Colonic mucosa (tissue), 4 donors: Measurements from ENCODE around the gene GNA12. TPM values are rescaled to one million over a fixed set of nuclear protein-coding genes. Genes with fewer than 3 reads are reported as not detected.

Experiments
- DNase-seq: peaks from one replicate; pipeline ENCODE4 v3.0.0-alpha.2; 2020
- H3K27ac ChIP-seq: fragments of 200-600 bp; one replicate; pipeline ENCODE4 v1.8.0; 2021
- H3K27me3 ChIP-seq: fragments of 200-600 bp; one replicate; pipeline ENCODE4 v1.8.0; 2021
- H3K36me3 ChIP-seq: fragments of 200-600 bp; one replicate; pipeline ENCODE4 v1.8.0; 2021
- H3K4me1 ChIP-seq: fragments of 200-600 bp; one replicate; pipeline ENCODE4 v1.8.0; 2021; ENCODE audit warnings: mild to moderate bottlenecking
- H3K4me3 ChIP-seq: fragments of 200-600 bp; one replicate; pipeline ENCODE4 v1.8.0; 2021
- H3K9ac ChIP-seq, 2 donors: one replicate each; pipeline ENCODE4 v1.7.0; 2013; ENCODE audit warnings: control low read depth in 2 of 2, low read depth in 2 of 2, low read length in 2 of 2
- H3K9me3 ChIP-seq: fragments of 200-600 bp; one replicate; pipeline ENCODE4 v1.8.0; 2021
- CTCF ChIP-seq: fragments of 200-600 bp; IDR thresholded peaks from one replicate; pipeline ENCODE4 v1.8.0; 2022; ENCODE audit warnings: antibody characterized with exemption, mild to moderate bottlenecking
- intact Hi-C: fragments of 100-400 bp; cut with DNase I; formaldehyde crosslinking; loops from one replicate; pipeline ENCODE4 v1.14.1; 2022
- total RNA-seq, 2 donors: library from RNA; stranded (reverse); fragmentation: NEBNext Ultra II Directional in 1 of 2; extraction: Animal tissue kit (Norgen Biotek cat#: 25700) in 1 of 2; gene quantifications; one replicate each; pipeline ENCODE4 v1.2.1, GENCODE V29; 2021
- donor health status: healthy.
- donor health status: DM: no; HTN: no; CAD: no.
- donor health status: DM: no; HTN: no; CAD: no.

The GNA12 gene
- total RNA-seq, 2 donors from 2014 or later, result 19.7 to 24.8 TPM

GRCh38 chr7:2763597-2763996, 80.5 kb downstream of the GNA12 start:
- Histone ChIP-seq H3K9ac (no peak overlapping the region), H3K4me1 (peaks cover 21% of the 10 kb centered on the region)

GRCh38 chr7:2761801-2762497, 82.2 kb downstream of the GNA12 start:
- Histone ChIP-seq H3K27me3 (no peaks in the 10 kb centered on the region), H3K4me1 (peaks cover 24% of the 10 kb centered on the region), H3K9me3 (no peaks in the 10 kb centered on the region), H3K27ac (peak overlapping the region; percentile 86), H3K4me3 (no peak overlapping the region), H3K36me3 (no peaks in the 10 kb centered on the region), H3K9ac (peak overlapping the region in 1 of 2 donors; percentile 41)
- no peak for DNase-seq
- TF ChIP-seq CTCF, result no peak
- intact Hi-C loops, result no loop called here

More at GRCh38 chr7:2763597-2763996, 80.5 kb downstream of the GNA12 start:
- H3K36me3 ChIP-seq, result no peaks in the 10 kb centered on the region
- TF ChIP-seq CTCF, result no peak
- intact Hi-C loops, result no loop called here
- no peak overlapping the region for H3K4me3 ChIP-seq
- H3K9me3 ChIP-seq, result no peaks in the 10 kb centered on the region
- no peak for DNase-seq
- peak overlapping the region; percentile 54 for H3K27ac ChIP-seq
- H3K27me3 ChIP-seq, result no peaks in the 10 kb centered on the region

- intact Hi-C loops, result no loop called here
- DNase-seq, result no peak
- no peak overlapping the region for H3K4me3 ChIP-seq
- no peaks in the 10 kb centered on the region for H3K36me3 ChIP-seq
- peak overlapping the region; percentile 83 for H3K27ac ChIP-seq
- peaks cover 24% of the 10 kb centered on the region for H3K4me1 ChIP-seq
- no peak for TF ChIP-seq CTCF
- no peaks in the 10 kb centered on the region for H3K9me3 ChIP-seq
- H3K27me3 ChIP-seq, result no peaks in the 10 kb centered on the region
- peak overlapping the region in 1 of 2 donors; percentile 66 for H3K9ac ChIP-seq
These were observed 82.9 kb downstream of the GNA12 start for GRCh38 chr7:2761131-2761624.

- Histone ChIP-seq H3K9me3 (no peaks in the 10 kb centered on the region), H3K4me1 (peaks cover 24% of the 10 kb centered on the region), H3K36me3 (no peaks in the 10 kb centered on the region), H3K27me3 (no peaks in the 10 kb centered on the region), H3K9ac (peak overlapping the region; percentile 31 to 66), H3K4me3 (peak overlapping the region; percentile 4), H3K27ac (peak overlapping the region; percentile 83)
- intact Hi-C loops, result no loop called here
- peak; percentile 92 for DNase-seq
- peak; percentile 23 for TF ChIP-seq CTCF
These were observed 83.8 kb downstream of the GNA12 start for GRCh38 chr7:2760098-2760889.

GRCh38 chr7:2759736-2760097, 84.4 kb downstream of the GNA12 start:
- no peaks in the 10 kb centered on the region for H3K9me3 ChIP-seq
- peaks cover 24% of the 10 kb centered on the region for H3K4me1 ChIP-seq
- no peaks in the 10 kb centered on the region for H3K27me3 ChIP-seq
- no peaks in the 10 kb centered on the region for H3K36me3 ChIP-seq
- H3K4me3 ChIP-seq, result no peak overlapping the region
- TF ChIP-seq CTCF, result no peak
- intact Hi-C loops, result no loop called here
- H3K27ac ChIP-seq, result peak overlapping the region; percentile 83
- DNase-seq, result no peak
- peak overlapping the region in 1 of 2 donors; percentile 66 for H3K9ac ChIP-seq
